Measurements from ENCODE around the gene CACHD1.

The CACHD1 gene

GRCh38 chr1:64478594-64479470 is 8.9 kb downstream of the CACHD1 start:
- DNase-seq (ENCODE audit: low read depth), result no peak
- no peak for TF ChIP-seq CTCF (IDR thresholded peaks at IDR 0.05; ENCODE audit: low read length, missing control alignments)
- no peak overlapping the region for H3K4me3 ChIP-seq (replicated peaks; ENCODE audit: low read depth, low read length)

GRCh38 chr1:64479874-64480273 is 9.9 kb downstream of the CACHD1 start:
- H3K4me3 ChIP-seq (replicated peaks; ENCODE audit: low read depth, low read length), result no peak overlapping the region
- no peak for TF ChIP-seq CTCF (IDR thresholded peaks at IDR 0.05; ENCODE audit: low read length, missing control alignments)

GRCh38 chr1:64480999-64481772 is 11.3 kb downstream of the CACHD1 start:
- TF ChIP-seq CTCF (IDR thresholded peaks at IDR 0.05; ENCODE audit: low read length, missing control alignments), result no peak
- no peak overlapping the region for H3K4me3 ChIP-seq (replicated peaks; ENCODE audit: low read depth, low read length)
- no peak for DNase-seq (ENCODE audit: low read depth)

More at GRCh38 chr1:64479874-64480273, 9.9 kb downstream of the CACHD1 start:
- no peak for DNase-seq (ENCODE audit: low read depth)

- TF ChIP-seq CTCF (IDR thresholded peaks at IDR 0.05; ENCODE audit: low read length, missing control alignments), result no peak
- H3K4me3 ChIP-seq (replicated peaks; ENCODE audit: low read depth, low read length), result no peak overlapping the region
- DNase-seq (ENCODE audit: low read depth), result no peak
Measured at GRCh38 chr1:64482128-64482527, 12.2 kb downstream of the CACHD1 start.

- H3K4me3 ChIP-seq (replicated peaks; ENCODE audit: low read depth, low read length), result no peak overlapping the region
- no peak for TF ChIP-seq CTCF (IDR thresholded peaks at IDR 0.05; ENCODE audit: low read length, missing control alignments)
- DNase-seq (ENCODE audit: low read depth), result no peak
Measured at GRCh38 chr1:64482720-64483119, 12.8 kb downstream of the CACHD1 start.

- no peak for DNase-seq (ENCODE audit: low read depth)
- no peak overlapping the region for H3K4me3 ChIP-seq (replicated peaks; ENCODE audit: low read depth, low read length)
- no peak for TF ChIP-seq CTCF (IDR thresholded peaks at IDR 0.05; ENCODE audit: low read length, missing control alignments)
Measured at GRCh38 chr1:64483731-64484414, 13.9 kb downstream of the CACHD1 start.
